Measurements from ENCODE around the gene IQCC. TPM values are rescaled to one million over a fixed set of nuclear protein-coding genes. Genes with fewer than 3 reads are reported as not detected.

The IQCC gene
- polyA plus RNA-seq, 3 donors = 0.18 to 0.31 (median 0.28) TPM

- no peak overlapping the region for H2AFZ ChIP-seq (ENCODE audit: insufficient read depth, low read depth, low read length, poor library complexity, severe bottlenecking)
- no peak overlapping the region for H3K4me3 ChIP-seq (replicated peaks in 1 of 3; ENCODE audit: low read depth in 2 of 3, low read length in 3 of 3)
- peaks cover 13 to 20% of the 10 kb centered on the region in 2 donors for H3K4me1 ChIP-seq (ENCODE audit: control insufficient read depth in 1 of 2, insufficient read depth in 2 of 2, low read length in 2 of 2)
- no peak overlapping the region for H3K9ac ChIP-seq (ENCODE audit: insufficient read depth, low read length, poor library complexity, severe bottlenecking)
- WGBS (ENCODE audit: insufficient coverage) = 38% methylated on average over 1 of the region's 5 CpGs
- H3K4me2 ChIP-seq (replicated peaks; ENCODE audit: extremely low read depth, low read length, poor library complexity, severe bottlenecking) = no peak overlapping the region
- Mint-ChIP-seq H3K4me1 (peaks cover 20% of the 10 kb centered on the region), H3K27ac (peak overlapping the region in 6 of 7 donors; percentile 59 to 84 (median 74)), H3K4me3 (no peak overlapping the region), H3K27me3 (ENCODE audit: low read depth in 3 of 3) (peaks cover 0 to 2% (median 0%) of the 10 kb centered on the region in 3 donors), H3K9me3 (no peaks in the 10 kb centered on the region), H3K36me3 (peaks cover 32 to 51% of the 10 kb centered on the region in 2 donors)
- H3K9me3 ChIP-seq (replicated peaks in 1 of 2; ENCODE audit: control insufficient read depth in 1 of 2, insufficient read depth in 1 of 2, low read length in 2 of 2) = no peaks in the 10 kb centered on the region
- no peaks in the 10 kb centered on the region for H3K27me3 ChIP-seq (ENCODE audit: control insufficient read depth in 2 of 2, insufficient read depth in 2 of 2, low read length in 2 of 2)
- TF ChIP-seq, protein P1, sequence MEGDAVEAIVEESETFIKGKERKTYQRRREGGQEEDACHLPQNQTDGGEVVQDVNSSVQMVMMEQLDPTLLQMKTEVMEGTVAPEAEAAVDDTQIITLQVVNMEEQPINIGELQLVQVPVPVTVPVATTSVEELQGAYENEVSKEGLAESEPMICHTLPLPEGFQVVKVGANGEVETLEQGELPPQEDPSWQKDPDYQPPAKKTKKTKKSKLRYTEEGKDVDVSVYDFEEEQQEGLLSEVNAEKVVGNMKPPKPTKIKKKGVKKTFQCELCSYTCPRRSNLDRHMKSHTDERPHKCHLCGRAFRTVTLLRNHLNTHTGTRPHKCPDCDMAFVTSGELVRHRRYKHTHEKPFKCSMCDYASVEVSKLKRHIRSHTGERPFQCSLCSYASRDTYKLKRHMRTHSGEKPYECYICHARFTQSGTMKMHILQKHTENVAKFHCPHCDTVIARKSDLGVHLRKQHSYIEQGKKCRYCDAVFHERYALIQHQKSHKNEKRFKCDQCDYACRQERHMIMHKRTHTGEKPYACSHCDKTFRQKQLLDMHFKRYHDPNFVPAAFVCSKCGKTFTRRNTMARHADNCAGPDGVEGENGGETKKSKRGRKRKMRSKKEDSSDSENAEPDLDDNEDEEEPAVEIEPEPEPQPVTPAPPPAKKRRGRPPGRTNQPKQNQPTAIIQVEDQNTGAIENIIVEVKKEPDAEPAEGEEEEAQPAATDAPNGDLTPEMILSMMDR (IDR thresholded peaks at IDR 0.05) = no peak
- peaks cover 9 to 43% of the 10 kb centered on the region in 2 donors for H3K36me3 ChIP-seq (replicated peaks in 1 of 2; ENCODE audit: control insufficient read depth in 1 of 2, insufficient read depth in 2 of 2, low read length in 2 of 2)
- intact Hi-C loops (cut with micrococcal nuclease) = loop anchor here (5.0 to 10.0 kb wide), 2 partner anchors 158 to 196 kb away; no protein-coding TSS in a partner anchor
- no peaks in the 10 kb centered on the region for H4K20me1 ChIP-seq (ENCODE audit: insufficient read depth, low read length)
- H3K79me2 ChIP-seq (ENCODE audit: insufficient read depth, low read length) = peaks cover 8% of the 10 kb centered on the region
- H3K27ac ChIP-seq (ENCODE audit: low read depth in 1 of 2, low read length in 2 of 2) = peak overlapping the region; percentile 1 to 49
- DNase-seq = no peak
Observed at GRCh38 chr1:32216566-32216965, 11.1 kb downstream of the IQCC start.

DNA sequence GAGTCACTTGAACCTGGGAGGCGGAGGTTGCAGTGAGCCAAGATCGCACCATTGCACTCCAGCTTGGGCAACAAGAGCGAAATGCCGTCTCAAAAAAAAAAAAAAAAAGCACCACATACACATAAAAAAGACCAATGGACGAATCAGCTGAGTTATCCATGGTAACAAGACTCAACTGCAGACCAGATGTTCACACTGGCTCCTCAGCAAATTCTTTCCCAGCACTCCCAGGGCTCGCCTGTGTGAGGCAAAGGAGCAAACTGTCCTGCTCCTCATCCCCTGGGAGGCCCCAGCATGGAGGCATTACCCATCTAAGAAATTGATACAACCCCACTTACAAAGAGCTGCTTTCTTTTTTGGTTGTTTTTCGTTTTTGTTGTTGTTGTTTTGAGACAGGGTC lies 13.6 kb downstream of the IQCC start:
- Histone ChIP-seq H4K20me1 (ENCODE audit: insufficient read depth, low read length) (no peaks in the 10 kb centered on the region), H3K9ac (ENCODE audit: insufficient read depth, low read length, poor library complexity, severe bottlenecking) (no peak overlapping the region), H3K4me3 (replicated peaks in 1 of 3; ENCODE audit: low read depth in 2 of 3, low read length in 3 of 3) (no peak overlapping the region), H3K27ac (ENCODE audit: low read depth in 1 of 2, low read length in 2 of 2) (no peak overlapping the region), H3K9me3 (replicated peaks in 1 of 2; ENCODE audit: control insufficient read depth in 1 of 2, insufficient read depth in 1 of 2, low read length in 2 of 2) (no peaks in the 10 kb centered on the region), H2AFZ (ENCODE audit: insufficient read depth, low read depth, low read length, poor library complexity, severe bottlenecking) (no peak overlapping the region), H3K4me1 (ENCODE audit: control insufficient read depth in 1 of 2, insufficient read depth in 2 of 2, low read length in 2 of 2) (peaks cover 23 to 37% of the 10 kb centered on the region in 2 donors), H3K4me2 (replicated peaks; ENCODE audit: extremely low read depth, low read length, poor library complexity, severe bottlenecking) (no peak overlapping the region), H3K27me3 (ENCODE audit: control insufficient read depth in 2 of 2, insufficient read depth in 2 of 2, low read length in 2 of 2) (no peaks in the 10 kb centered on the region), H3K79me2 (ENCODE audit: insufficient read depth, low read length) (peaks cover 31% of the 10 kb centered on the region), H3K36me3 (replicated peaks in 1 of 2; ENCODE audit: control insufficient read depth in 1 of 2, insufficient read depth in 2 of 2, low read length in 2 of 2) (peaks cover 10 to 46% of the 10 kb centered on the region in 2 donors)
- H3K4me1 Mint-ChIP-seq = peaks cover 37% of the 10 kb centered on the region
- no peaks in the 10 kb centered on the region for H3K9me3 Mint-ChIP-seq
- peaks cover 34 to 56% of the 10 kb centered on the region in 2 donors for H3K36me3 Mint-ChIP-seq
- H3K4me3 Mint-ChIP-seq = no peak overlapping the region
- 100% methylated on average over 2 of the region's 7 CpGs for WGBS (ENCODE audit: insufficient coverage)
- DNase-seq = no peak
- H3K27ac Mint-ChIP-seq = peak overlapping the region in 1 of 7 donors; percentile 13
- H3K27me3 Mint-ChIP-seq (ENCODE audit: low read depth in 3 of 3) = peaks cover 0 to 2% (median 0%) of the 10 kb centered on the region in 3 donors
- TF ChIP-seq, protein P1 (IDR thresholded peaks at IDR 0.05) = no peak
- intact Hi-C loops (cut with micrococcal nuclease) = loop anchor here (5.0 to 10.0 kb wide), 2 partner anchors 156 to 193 kb away; no protein-coding TSS in a partner anchor
